ENCODE results near the gene UPK3A.
"Not testable (repeated sequence)": the region's sequence is repeated elsewhere in the genome, so short reads cannot be mapped to it uniquely, and the experiment has no call there.

UPK3A gene

DNA sequence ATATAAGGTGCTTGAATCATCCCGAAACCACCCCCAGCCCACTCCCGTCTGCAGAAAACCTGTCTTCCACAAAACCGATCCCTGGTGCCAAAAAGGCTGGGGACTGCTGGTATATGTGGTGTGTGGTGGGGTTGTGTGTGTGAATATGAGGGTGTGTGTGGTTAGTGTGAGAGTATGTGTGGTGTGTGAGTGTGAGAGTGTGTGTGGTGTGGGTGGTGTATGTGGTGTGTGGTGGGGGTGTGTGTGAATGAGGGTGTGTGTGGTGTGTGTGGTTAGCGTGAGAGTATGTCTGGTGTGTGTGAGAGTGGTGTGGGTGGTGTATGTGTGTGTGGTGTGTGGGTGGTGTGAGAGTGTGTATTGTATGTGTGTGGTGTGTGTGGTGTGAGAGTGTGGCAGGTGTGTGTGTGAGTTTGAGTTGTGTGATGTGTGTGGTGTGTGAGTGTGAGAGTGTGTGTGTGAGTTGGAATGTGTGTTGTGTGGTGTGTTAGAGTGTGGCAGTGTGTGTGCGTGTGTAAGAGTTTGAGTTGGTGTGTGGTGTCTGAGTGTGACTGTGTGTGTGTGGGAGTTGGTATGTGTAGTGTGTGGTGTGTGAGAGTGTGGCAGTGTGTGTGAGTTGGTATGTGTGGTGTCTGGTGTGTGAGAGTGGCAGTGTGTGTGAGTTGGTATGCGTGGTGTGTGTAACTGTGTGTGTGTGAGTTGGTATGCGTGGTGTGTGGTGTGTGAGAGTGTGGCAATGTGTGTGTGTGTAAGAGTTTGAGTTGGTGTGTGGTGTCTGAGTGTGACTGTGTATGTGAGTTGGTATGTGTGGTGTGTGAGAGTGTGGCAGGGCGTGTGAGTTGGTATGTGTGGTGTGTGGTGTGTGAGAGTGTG, 6.5 kb downstream of the UPK3A start:
- no peak for DNase-seq (ENCODE audit: low spot score)
- TF ChIP-seq, protein P1, sequence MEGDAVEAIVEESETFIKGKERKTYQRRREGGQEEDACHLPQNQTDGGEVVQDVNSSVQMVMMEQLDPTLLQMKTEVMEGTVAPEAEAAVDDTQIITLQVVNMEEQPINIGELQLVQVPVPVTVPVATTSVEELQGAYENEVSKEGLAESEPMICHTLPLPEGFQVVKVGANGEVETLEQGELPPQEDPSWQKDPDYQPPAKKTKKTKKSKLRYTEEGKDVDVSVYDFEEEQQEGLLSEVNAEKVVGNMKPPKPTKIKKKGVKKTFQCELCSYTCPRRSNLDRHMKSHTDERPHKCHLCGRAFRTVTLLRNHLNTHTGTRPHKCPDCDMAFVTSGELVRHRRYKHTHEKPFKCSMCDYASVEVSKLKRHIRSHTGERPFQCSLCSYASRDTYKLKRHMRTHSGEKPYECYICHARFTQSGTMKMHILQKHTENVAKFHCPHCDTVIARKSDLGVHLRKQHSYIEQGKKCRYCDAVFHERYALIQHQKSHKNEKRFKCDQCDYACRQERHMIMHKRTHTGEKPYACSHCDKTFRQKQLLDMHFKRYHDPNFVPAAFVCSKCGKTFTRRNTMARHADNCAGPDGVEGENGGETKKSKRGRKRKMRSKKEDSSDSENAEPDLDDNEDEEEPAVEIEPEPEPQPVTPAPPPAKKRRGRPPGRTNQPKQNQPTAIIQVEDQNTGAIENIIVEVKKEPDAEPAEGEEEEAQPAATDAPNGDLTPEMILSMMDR (IDR thresholded peaks at IDR 0.05; ENCODE audit: extremely low read depth, missing control alignments): no peak

- TF ChIP-seq, protein P1 (IDR thresholded peaks at IDR 0.05; ENCODE audit: extremely low read depth, missing control alignments): no peak
These were observed 7.2 kb downstream of the UPK3A start for GRCh38 chr22:45291931-45292290.

DNA sequence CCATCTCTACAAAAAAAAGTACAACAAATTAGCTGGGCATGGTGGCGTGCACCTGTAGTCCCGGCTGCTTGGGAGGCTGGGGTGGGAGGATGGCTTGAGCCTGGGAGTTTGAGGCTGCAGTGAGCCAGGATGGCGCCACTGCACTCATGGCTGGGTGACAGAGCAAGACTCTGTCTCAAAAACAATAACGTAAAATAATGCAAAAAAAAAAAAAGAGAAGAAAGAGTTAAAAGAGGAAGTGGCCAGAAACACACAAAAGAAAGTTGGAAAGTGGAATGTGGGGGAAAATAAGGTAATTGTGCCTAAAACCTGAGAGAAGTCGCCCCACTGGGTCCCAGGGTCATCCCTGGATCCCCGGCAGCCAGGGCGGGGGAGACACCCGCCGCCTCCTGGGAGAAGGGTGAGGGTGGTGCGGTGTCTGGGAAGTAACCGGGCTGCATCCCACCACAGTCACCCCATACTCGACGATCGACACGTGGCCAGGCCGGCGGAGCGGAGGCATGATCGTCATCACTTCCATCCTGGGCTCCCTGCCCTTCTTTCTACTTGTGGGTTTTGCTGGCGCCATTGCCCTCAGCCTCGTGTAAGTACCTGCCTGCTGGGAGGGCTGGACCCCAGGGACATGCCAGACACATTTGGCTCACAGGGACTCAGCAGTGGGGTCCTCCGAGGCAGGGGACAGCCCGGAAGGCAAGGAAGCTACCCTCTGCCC, 8.1 kb downstream of the UPK3A start:
- TF ChIP-seq, protein P1 (IDR thresholded peaks at IDR 0.05; ENCODE audit: extremely low read depth, missing control alignments): no peak
- DNase-seq (ENCODE audit: low spot score): no peak

More at GRCh38 chr22:45291931-45292290, 7.2 kb downstream of the UPK3A start:
- no peak for DNase-seq (ENCODE audit: low spot score)

DNA sequence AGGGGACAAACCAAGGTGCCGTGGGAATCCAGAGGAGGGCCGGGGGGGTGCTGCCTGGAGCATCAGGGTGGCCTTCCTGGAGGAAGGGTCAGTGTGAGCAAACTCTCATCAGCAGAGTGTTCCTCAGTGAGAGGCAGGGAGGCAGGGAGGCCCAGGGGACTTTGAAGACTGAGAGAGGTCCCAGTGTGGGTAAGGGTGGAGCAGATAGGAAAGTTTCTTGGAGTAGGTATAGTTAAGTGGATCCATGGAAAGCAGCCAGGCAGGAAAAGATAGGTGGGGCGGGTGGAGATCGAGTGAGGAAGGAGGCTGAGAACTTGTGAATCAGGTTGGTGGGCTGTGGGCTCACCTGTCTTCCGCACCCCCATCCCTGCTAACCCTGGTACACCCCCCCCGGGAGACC, 9.3 kb downstream of the UPK3A start:
- TF ChIP-seq, protein P1 (IDR thresholded peaks at IDR 0.05; ENCODE audit: extremely low read depth, missing control alignments): no peak
- no peak for DNase-seq (ENCODE audit: low spot score)

DNA sequence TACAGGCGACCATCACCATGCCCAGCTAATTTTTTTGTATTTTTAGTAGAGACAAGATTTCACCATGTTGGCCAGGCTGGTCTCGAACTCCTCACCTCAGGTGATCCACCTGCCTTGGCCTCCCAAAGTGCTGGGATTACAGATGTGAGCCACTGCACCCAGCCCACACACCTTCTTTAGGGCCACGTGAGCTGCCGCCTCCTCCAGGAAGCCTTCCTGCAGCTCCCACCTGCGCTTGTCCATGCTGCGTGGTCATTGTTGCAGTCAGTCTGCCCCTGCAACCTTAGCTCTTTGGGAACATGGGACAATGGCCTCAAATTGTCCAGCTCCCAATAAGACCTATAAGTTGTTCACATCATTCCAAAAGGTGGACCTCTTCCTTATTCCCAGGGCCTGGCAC, 10.3 kb downstream of the UPK3A start:
- not testable (repeated sequence) for DNase-seq (ENCODE audit: low spot score)

DNA sequence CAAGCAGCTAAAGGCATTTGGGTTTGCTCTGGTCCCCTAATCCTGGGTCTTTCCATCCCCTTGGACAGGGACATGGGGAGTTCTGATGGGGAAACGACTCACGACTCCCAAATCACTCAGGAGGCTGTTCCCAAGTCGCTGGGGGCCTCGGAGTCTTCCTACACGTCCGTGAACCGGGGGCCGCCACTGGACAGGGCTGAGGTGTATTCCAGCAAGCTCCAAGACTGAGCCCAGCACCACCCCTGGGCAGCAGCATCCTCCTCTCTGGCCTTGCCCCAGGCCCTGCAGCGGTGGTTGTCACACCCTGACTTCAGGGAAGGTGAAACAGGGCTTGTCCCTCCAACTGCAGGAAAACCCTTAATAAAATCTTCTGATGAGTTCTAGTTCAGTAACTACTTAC, 10.7 kb downstream of the UPK3A start:
- TF ChIP-seq, protein P1 (IDR thresholded peaks at IDR 0.05; ENCODE audit: extremely low read depth, missing control alignments): no peak
- no peak for DNase-seq (ENCODE audit: low spot score)

DNA sequence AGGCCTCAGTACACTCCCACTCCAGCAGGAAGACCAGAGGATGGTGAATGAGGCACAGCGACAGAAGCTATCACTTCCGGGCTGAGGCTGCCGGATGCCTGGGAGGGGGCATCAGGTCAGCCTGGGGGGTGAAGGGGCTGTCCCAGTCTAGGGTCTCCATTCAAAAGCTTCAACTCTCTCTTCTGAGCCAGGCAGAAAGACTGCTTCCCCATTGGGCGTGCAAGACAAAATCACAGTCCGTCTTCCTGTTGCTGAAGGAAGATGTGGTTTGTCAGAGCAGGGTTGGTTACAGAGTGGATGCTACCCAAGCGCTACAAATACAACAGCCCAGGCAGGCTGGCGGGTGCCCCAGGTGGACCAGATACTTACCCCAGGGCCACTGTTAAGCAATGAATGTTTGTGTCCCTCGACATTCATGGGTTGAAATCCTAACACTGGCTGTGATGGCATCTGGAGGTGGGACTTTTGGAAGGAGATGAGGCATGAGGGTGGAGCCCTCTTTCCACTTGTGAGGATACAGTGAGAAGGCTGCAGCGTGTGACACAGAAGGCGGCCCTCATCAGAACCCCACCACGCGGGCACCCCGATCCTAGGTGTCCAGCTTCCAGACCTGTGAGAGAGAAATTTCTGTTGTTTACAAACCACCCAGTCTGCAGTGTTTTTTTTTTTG, 12.0 kb downstream of the UPK3A start:
- no peak for DNase-seq (ENCODE audit: low spot score)
- TF ChIP-seq, protein P1 (IDR thresholded peaks at IDR 0.05; ENCODE audit: extremely low read depth, missing control alignments): no peak
